Measurements from ENCODE around the gene ILDR1. TPM values are rescaled to one million over a fixed set of nuclear protein-coding genes. Genes with fewer than 3 reads are reported as not detected.
A peak's percentile ranks its signal among the peaks of the same experiment; 100 is the strongest.

The ILDR1 gene
- total and polyA plus RNA-seq, 2 donors (not counting 3 experiments of a cell fraction or from before 2014, with no cell fraction given): not detected

DNA sequence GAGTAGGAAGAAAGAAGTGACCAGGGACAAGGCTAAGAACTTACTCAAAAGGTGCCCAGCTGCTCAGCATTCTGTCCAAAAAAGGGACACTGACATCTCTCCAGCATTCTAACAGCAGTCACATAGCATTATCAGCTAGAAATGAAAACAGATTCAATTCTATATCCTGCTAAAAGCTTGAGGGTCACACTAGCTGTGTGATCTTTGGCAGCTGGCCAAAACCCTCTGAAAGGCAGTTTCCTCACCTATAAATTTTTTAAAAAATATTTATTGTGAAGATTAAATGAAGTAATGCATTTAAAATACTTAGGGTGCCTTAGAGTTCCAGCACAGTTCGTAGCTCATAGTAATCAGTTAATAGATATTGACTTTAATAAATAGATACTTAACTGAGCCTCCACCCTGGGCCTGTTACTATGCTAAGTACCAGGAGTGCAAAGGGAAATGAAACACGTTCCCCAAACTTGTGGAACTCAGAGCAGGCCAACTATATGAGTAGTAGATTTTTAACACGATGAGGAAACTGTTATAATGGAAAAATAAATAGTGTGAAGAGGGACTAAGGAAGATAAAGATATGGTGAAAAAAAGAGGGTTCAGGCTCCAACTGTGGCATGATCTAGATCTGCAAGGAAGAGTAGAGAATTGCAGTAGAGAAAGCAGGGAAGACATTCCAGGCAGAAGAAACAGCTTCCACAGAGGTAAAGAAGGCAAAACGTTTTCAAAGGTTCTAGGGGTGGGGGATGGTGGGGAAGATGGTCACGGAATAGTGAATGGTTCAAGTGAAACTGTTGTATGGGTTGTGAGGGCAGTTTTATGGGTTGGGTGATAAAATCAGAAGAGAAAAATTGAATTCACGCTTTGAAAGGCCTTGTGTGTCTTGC lies 44.5 kb upstream of the ILDR1 start:
- dilution Hi-C loops (cut with MboI; ENCODE audit: extremely low pct_ligation_motif_present, low sequenced_read_pairs) (no loop called here), intact Hi-C loops (cut with micrococcal nuclease) (no loop called here)
- Histone ChIP-seq H2AFZ (ENCODE audit: low read depth, low read length) (no peak overlapping the region), H3K9me3 (replicated peaks; ENCODE audit: control insufficient read depth, insufficient read depth, low read length) (no peaks in the 10 kb centered on the region), H3K4me2 (ENCODE audit: insufficient read depth, low read length) (no peak overlapping the region), H3K4me1 (ENCODE audit: control insufficient read depth, extremely low read depth, insufficient read depth, low read length) (no peaks in the 10 kb centered on the region), H3K27me3 (ENCODE audit: control insufficient read depth in 2 of 2, insufficient read depth in 2 of 2, low read length in 2 of 2) (no peaks in the 10 kb centered on the region), H3K9me1 (replicated peaks; ENCODE audit: control insufficient read depth, extremely low read depth, insufficient read depth, low read length) (no peaks in the 10 kb centered on the region), H4K20me1 (replicated peaks; ENCODE audit: control insufficient read depth, extremely low read depth, insufficient read depth, low read length) (no peaks in the 10 kb centered on the region), H3K27ac (ENCODE audit: insufficient read depth, low read depth, low read length) (no peak overlapping the region), H3K4me3 (replicated peaks in 1 of 3; ENCODE audit: insufficient read depth in 1 of 3, low read depth in 1 of 3, low read length in 3 of 3) (no peak overlapping the region), H3K9ac (replicated peaks; ENCODE audit: extremely low read depth, insufficient read depth, low read length) (no peak overlapping the region), H3K36me3 (ENCODE audit: control insufficient read depth in 2 of 2, extremely low read depth in 1 of 2, insufficient read depth in 2 of 2, low read length in 2 of 2) (no peaks in the 10 kb centered on the region), H3K79me2 (ENCODE audit: control insufficient read depth, insufficient read depth, low read length) (no peaks in the 10 kb centered on the region)
- ChIA-PET POLR2A (no interaction called here), CTCF (interaction anchor here (1.0 kb wide), 1 partner anchor 12 kb away, joined by 3 read pairs; the partner anchor contains the start of gene CD86)
- no peak for FAIRE-seq
- no TSS peak for BruUV-seq (replicated peaks)
- TF ChIP-seq POLR2AphosphoS5 (IDR thresholded peaks at IDR 0.05; ENCODE audit: insufficient read depth, low read depth, low read length): no peak
- TF ChIP-seq POLR2A (IDR thresholded peaks at IDR 0.05; ENCODE audit: low read depth, low read length): no peak
- no peak for TF ChIP-seq JUN (IDR thresholded peaks at IDR 0.05; ENCODE audit: borderline replicate concordance, insufficient read depth, insufficient read length, low read depth)
- no peak for TF ChIP-seq FOS (IDR thresholded peaks at IDR 0.05; ENCODE audit: borderline replicate concordance, insufficient read depth, low read length)
- TF ChIP-seq, protein P1, sequence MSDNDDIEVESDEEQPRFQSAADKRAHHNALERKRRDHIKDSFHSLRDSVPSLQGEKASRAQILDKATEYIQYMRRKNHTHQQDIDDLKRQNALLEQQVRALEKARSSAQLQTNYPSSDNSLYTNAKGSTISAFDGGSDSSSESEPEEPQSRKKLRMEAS (IDR thresholded peaks at IDR 0.05; ENCODE audit: insufficient read depth, insufficient read length): no peak
- TF ChIP-seq GATA2 (IDR thresholded peaks at IDR 0.05; ENCODE audit: insufficient read depth, insufficient read length, low read depth, low read length): no peak
- TF ChIP-seq MYC (IDR thresholded peaks at IDR 0.05; ENCODE audit: low read depth, low read length): no peak
- TF ChIP-seq, protein P2, sequence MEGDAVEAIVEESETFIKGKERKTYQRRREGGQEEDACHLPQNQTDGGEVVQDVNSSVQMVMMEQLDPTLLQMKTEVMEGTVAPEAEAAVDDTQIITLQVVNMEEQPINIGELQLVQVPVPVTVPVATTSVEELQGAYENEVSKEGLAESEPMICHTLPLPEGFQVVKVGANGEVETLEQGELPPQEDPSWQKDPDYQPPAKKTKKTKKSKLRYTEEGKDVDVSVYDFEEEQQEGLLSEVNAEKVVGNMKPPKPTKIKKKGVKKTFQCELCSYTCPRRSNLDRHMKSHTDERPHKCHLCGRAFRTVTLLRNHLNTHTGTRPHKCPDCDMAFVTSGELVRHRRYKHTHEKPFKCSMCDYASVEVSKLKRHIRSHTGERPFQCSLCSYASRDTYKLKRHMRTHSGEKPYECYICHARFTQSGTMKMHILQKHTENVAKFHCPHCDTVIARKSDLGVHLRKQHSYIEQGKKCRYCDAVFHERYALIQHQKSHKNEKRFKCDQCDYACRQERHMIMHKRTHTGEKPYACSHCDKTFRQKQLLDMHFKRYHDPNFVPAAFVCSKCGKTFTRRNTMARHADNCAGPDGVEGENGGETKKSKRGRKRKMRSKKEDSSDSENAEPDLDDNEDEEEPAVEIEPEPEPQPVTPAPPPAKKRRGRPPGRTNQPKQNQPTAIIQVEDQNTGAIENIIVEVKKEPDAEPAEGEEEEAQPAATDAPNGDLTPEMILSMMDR (IDR thresholded peaks at IDR 0.05; ENCODE audit: extremely low read depth in 1 of 2, insufficient read depth in 1 of 2, low read depth in 1 of 2, low read length in 2 of 2): no peak
- TF ChIP-seq EZH2 (IDR thresholded peaks at IDR 0.05; ENCODE audit: borderline replicate concordance, low read depth, low read length, severe bottlenecking): no peak
- DNase-seq (ENCODE audit: low read depth, low spot score): peak; percentile 7
